ENCODE data around the gene NXNL1.
A peak's percentile ranks its signal among the peaks of the same experiment; 100 is the strongest.

Gene NXNL1

DNA sequence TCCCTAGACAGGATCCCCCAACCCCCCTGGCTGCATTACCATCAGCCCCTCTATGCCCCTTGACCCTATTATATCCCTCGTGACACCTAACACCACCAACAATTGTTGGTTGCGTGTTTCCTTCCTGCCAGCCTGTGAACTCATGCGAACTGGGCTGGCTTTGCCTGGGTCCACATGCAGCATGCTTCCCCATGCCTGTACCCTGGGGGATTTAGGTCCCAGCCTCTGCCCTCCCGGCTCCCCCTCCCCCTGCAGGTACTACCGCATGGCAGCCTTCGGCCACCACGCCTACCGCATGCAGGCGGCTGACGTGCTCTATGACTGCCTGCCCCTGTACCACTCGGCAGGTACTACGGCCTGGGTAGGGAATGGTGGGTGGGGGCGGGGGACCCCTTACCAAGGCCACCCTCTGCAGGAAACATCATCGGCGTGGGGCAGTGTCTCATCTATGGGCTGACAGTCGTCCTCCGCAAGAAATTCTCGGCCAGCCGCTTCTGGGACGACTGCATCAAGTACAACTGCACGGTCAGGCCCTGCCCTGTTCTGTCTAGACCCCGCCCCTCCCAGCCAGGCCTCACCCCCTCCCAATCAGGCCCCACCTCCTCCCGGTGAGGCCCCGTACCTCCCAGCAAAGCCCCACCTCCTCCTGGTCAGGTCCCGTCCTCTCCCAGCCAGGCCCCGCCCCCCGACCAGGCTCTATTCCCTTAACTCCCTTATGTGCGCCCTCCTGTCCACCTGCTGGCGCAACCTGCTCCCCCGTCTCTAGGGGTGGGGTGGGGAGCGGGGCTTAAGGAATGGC lies 28.1 kb upstream of the NXNL1 start:
- no peak for DNase-seq (ENCODE audit: low read depth, low spot score)
- Histone ChIP-seq H3K9me3 (ENCODE audit: low read depth, low read length) (no peaks in the 10 kb centered on the region), H3K36me3 (ENCODE audit: insufficient read depth, low read length) (no peaks in the 10 kb centered on the region), H3K9ac (ENCODE audit: insufficient read length) (no peak overlapping the region), H3K27ac (no peak overlapping the region), H3K4me3 (peak overlapping the region; percentile 45; the same call in 1 of the 2 replicates)
- TF ChIP-seq POLR2AphosphoS5 (IDR thresholded peaks at IDR 0.05; ENCODE audit: borderline replicate concordance, low read depth, low read length): peak; percentile 22; the same call in 1 of the 2 replicates
- no peak for TF ChIP-seq FOXP2 (optimal IDR thresholded peaks at IDR 0.05; ENCODE audit: control extremely low read depth, extremely low read length, insufficient read depth)
- TF ChIP-seq EZH2 (IDR thresholded peaks at IDR 0.05): no peak

DNA sequence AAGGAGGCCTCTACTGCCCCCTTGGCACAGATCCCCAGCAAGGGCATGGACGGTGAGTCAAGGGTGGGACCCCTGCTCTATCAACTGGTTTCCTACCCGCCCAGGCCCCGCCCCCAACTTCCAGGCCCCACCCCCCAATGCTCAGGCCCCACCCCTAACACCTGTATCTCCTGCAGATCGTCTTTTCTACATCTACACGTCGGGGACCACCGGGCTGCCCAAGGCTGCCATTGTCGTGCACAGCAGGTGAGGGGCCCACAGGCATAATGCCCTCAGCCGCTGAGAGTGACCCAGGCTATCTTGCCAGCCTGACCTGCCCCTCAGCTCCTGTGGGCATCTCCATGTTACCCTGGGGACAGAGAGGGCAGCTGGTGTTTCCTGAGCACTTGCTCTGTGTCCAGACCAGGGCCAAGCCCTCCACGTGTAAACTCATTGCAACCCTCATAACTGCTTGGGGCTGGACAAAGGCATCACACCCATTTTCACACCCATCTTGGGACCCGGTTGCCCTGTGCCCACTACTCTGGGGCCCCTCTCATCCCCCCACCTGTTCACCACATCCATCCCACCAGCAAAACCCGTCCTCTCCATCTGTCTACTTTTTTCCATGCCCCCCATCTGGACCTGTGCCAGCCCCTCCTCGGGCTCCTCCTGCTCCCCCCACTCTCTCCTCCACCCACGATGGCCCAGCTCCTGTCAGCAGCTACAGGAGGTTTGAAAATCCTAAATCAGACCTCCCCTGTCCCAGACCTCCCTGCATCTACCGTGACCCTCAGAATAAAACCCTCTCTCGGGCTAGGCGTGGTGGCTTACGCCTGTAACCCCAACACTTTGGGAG lies 26.8 kb upstream of the NXNL1 start:
- TF ChIP-seq EZH2 (IDR thresholded peaks at IDR 0.05) (no peak), FOXP2 (optimal IDR thresholded peaks at IDR 0.05; ENCODE audit: control extremely low read depth, extremely low read length, insufficient read depth) (no peak), POLR2AphosphoS5 (IDR thresholded peaks at IDR 0.05; ENCODE audit: borderline replicate concordance, low read depth, low read length) (no peak)
- no peak overlapping the region for H3K4me3 ChIP-seq
- no peak for DNase-seq (ENCODE audit: low read depth, low spot score)
- H3K27ac ChIP-seq: no peak overlapping the region
- H3K36me3 ChIP-seq (ENCODE audit: insufficient read depth, low read length): no peaks in the 10 kb centered on the region
- H3K9ac ChIP-seq (ENCODE audit: insufficient read length): no peak overlapping the region
- H3K9me3 ChIP-seq (ENCODE audit: low read depth, low read length): no peaks in the 10 kb centered on the region

DNA sequence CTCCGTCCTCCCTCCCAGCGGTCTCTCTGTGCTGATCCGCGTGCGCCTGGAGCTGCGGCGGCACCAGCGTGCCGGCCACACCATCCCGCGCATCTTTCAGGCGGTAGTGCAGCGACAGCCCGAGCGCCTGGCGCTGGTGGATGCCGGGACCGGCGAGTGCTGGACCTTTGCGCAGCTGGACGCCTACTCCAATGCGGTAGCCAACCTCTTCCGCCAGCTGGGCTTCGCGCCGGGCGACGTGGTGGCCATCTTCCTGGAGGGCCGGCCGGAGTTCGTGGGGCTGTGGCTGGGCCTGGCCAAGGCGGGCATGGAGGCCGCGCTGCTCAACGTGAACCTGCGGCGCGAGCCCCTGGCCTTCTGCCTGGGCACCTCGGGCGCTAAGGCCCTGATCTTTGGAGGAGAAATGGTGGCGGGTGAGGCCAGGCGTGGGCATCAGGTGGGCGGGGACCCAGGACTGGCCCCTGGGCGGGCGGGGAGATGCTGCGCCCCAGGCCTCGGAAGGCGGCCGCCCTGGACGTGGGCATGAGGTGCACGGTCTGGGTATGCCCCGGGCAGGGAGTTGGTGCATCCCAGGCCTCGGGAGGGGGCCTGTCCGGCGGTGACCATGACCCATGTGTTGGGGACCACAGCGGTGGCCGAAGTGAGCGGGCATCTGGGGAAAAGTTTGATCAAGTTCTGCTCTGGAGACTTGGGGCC lies 26.0 kb upstream of the NXNL1 start:
- no peak for TF ChIP-seq FOXP2 (optimal IDR thresholded peaks at IDR 0.05; ENCODE audit: control extremely low read depth, extremely low read length, insufficient read depth)
- no peak for TF ChIP-seq POLR2AphosphoS5 (IDR thresholded peaks at IDR 0.05; ENCODE audit: borderline replicate concordance, low read depth, low read length)
- TF ChIP-seq EZH2 (IDR thresholded peaks at IDR 0.05): no peak
- Histone ChIP-seq H3K36me3 (ENCODE audit: insufficient read depth, low read length) (no peaks in the 10 kb centered on the region), H3K9me3 (ENCODE audit: low read depth, low read length) (no peaks in the 10 kb centered on the region), H3K27ac (no peak overlapping the region), H3K4me3 (no peak overlapping the region), H3K9ac (ENCODE audit: insufficient read length) (no peak overlapping the region)
- no peak for DNase-seq (ENCODE audit: low read depth, low spot score)

DNA sequence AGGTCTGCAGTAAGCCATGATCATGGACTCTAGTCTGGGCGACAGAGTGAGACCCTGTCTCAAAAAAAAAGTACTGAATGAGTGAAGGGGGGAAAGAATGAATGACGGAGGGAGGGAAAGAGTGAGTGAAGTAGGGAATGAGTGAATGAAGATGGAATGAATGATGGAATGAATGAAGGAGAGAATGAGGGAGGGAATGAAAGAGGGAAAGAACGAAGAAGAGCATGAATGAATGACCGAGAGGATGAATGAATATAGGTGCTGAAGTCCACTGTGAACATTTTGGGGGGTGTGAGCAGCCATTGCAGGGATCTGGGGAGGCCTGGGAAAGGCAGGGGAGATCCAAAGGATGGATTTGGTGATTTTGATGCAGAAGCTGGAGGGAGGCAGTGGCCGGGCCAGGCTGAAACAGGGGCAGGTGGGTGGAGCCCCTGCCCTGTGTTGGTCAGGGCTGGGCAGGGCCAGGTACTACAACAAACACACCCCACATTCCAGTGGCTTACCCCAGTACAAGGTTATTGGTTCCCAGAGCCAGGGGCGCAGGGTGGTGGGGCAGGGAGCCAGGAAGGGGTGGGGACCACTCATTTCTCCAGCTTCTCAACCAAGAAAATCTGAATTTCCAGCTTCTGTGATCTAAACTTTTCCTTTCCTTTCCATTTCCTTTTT lies 23.9 kb upstream of the NXNL1 start:
- no peak overlapping the region for H3K9ac ChIP-seq (ENCODE audit: insufficient read length)
- no peak overlapping the region for H3K27ac ChIP-seq
- DNase-seq (ENCODE audit: low read depth, low spot score): no peak
- no peaks in the 10 kb centered on the region for H3K9me3 ChIP-seq (ENCODE audit: low read depth, low read length)
- no peak overlapping the region for H3K4me3 ChIP-seq
- TF ChIP-seq EZH2 (IDR thresholded peaks at IDR 0.05) (no peak), POLR2AphosphoS5 (IDR thresholded peaks at IDR 0.05; ENCODE audit: borderline replicate concordance, low read depth, low read length) (no peak), FOXP2 (optimal IDR thresholded peaks at IDR 0.05; ENCODE audit: control extremely low read depth, extremely low read length, insufficient read depth) (no peak)
- H3K36me3 ChIP-seq (ENCODE audit: insufficient read depth, low read length): no peaks in the 10 kb centered on the region

DNA sequence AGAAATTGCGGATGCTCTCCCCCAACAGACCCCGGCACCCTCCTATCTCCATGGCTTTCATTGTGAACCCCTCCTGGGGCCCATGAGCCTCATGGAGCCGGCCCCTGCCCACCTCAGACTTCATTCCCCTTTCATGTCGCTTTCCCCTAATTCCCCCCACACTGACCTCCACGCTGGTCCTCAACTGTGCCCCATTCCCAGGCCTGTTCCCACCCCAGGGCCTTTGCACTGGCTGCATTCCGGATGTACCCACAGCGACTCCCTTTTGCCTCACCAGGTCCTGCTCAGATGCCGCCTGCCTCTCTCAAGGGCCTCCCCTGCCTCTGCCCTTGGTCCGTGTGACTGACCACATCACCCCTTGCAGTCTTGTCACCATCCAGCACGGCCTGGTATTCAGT lies 22.9 kb upstream of the NXNL1 start:
- no peak overlapping the region for H3K27ac ChIP-seq
- no peaks in the 10 kb centered on the region for H3K9me3 ChIP-seq (ENCODE audit: low read depth, low read length)
- TF ChIP-seq EZH2 (IDR thresholded peaks at IDR 0.05): no peak
- TF ChIP-seq FOXP2 (optimal IDR thresholded peaks at IDR 0.05; ENCODE audit: control extremely low read depth, extremely low read length, insufficient read depth): no peak
- TF ChIP-seq POLR2AphosphoS5 (IDR thresholded peaks at IDR 0.05; ENCODE audit: borderline replicate concordance, low read depth, low read length): no peak
- no peak for DNase-seq (ENCODE audit: low read depth, low spot score)
- no peaks in the 10 kb centered on the region for H3K36me3 ChIP-seq (ENCODE audit: insufficient read depth, low read length)
- H3K9ac ChIP-seq (ENCODE audit: insufficient read length): no peak overlapping the region
- H3K4me3 ChIP-seq: no peak overlapping the region

DNA sequence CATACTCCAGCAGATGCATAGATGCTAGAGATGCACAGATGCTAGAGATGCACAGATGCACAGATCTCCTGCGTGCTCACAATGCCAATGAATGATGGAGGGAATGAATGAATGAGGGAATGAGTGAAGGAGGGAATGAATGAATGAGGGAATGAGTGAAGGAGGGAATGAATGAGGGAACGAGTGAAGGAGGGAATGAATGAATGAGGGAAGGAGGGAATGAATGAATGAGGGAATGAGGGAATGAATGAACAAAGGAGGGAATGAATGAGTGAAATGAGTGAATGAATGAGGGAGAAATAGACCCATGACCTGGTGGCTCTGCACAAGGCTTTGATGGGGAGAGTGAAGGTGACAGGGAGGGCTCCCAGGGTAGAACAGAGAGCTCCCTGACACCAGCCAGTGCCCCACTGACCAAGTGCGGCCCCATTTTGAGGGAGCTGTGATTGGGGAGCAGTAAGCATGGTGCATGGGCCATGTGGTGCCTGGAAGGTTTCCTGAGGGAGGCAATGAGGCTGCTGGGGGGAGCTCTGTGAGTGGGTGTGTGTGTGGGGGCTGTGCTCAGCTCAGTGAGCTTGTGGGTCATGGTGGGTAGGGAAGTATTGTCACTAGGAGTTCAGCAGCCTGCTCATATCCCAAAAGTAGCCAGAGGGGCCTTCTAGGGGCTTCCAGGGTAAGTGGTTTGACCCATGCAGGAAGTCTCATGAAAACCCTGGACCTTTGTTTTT lies 22.3 kb upstream of the NXNL1 start:
- no peak for TF ChIP-seq FOXP2 (optimal IDR thresholded peaks at IDR 0.05; ENCODE audit: control extremely low read depth, extremely low read length, insufficient read depth)
- no peak for TF ChIP-seq EZH2 (IDR thresholded peaks at IDR 0.05)
- no peak for TF ChIP-seq POLR2AphosphoS5 (IDR thresholded peaks at IDR 0.05; ENCODE audit: borderline replicate concordance, low read depth, low read length)
- Histone ChIP-seq H3K4me3 (no peak overlapping the region), H3K9me3 (ENCODE audit: low read depth, low read length) (no peaks in the 10 kb centered on the region), H3K27ac (no peak overlapping the region), H3K9ac (ENCODE audit: insufficient read length) (no peak overlapping the region), H3K36me3 (ENCODE audit: insufficient read depth, low read length) (no peaks in the 10 kb centered on the region)
- no peak for DNase-seq (ENCODE audit: low read depth, low spot score)

DNA sequence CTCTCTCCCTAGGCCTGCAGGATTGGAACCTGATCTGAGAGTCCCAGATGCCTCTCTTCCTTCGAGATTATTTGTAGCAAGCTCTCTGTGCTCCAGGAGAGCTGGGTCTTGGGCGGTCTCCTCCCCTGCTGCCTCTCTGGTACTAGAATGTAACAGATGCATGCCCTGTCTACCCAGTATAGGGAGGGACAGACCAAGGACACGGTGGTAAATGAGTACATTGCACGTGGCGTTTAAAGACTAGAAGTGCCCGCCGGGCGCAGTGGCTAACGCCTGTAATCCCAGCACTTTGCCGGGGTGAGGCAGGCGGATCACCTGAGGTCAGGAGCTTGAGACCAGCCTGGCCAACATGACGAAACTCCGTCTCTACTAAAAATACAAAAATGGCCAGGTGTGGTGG lies 21.3 kb upstream of the NXNL1 start:
- Histone ChIP-seq H3K36me3 (ENCODE audit: insufficient read depth, low read length) (no peaks in the 10 kb centered on the region), H3K9me3 (ENCODE audit: low read depth, low read length) (no peaks in the 10 kb centered on the region), H3K4me3 (no peak overlapping the region), H3K27ac (no peak overlapping the region), H3K9ac (ENCODE audit: insufficient read length) (no peak overlapping the region)
- DNase-seq (ENCODE audit: low read depth, low spot score): no peak
- TF ChIP-seq FOXP2 (optimal IDR thresholded peaks at IDR 0.05; ENCODE audit: control extremely low read depth, extremely low read length, insufficient read depth) (no peak), POLR2AphosphoS5 (IDR thresholded peaks at IDR 0.05; ENCODE audit: borderline replicate concordance, low read depth, low read length) (no peak), EZH2 (IDR thresholded peaks at IDR 0.05) (no peak)
